Loucy (cell line): ENCODE results near the gene PRELP.

Experiments used
- CTCF ChIP-seq: fragments of 200-600 bp; sonication (generic); conservative IDR thresholded peaks from 2 replicates; pipeline ENCODE4 v1.5.1; 2014; ENCODE audit warnings: mild to moderate bottlenecking, antibody characterized with exemption, low read length
- EZH2phosphoT487 ChIP-seq: fragments of 200-600 bp; IDR thresholded peaks from 2 replicates; pipeline ENCODE4 v1.6.1; 2018; ENCODE audit warnings: antibody characterized with exemption, mild to moderate bottlenecking, moderate library complexity, borderline replicate concordance

GRCh38 chr1:203531063-203531462 is 55.5 kb downstream of the PRELP start:
- no peak for TF ChIP-seq CTCF
- no peak for TF ChIP-seq EZH2phosphoT487
